OCI-LY7 (cell line): ENCODE data around the gene P3H3. TPM values are rescaled to one million over a fixed set of nuclear protein-coding genes. Genes with fewer than 3 reads are reported as not detected.

Source experiments
- BruUV-seq: library from RNA; stranded (reverse); fragments of 400-500 nt; replicated peaks from 2 replicates; lab custom pipeline; 2021; lab: Mats Ljungman, UMichigan
- CTCF ChIA-PET: fragments of 300-600 bp; sonication (Branson Sonifier 250); formaldehyde crosslinking; loops from one replicate; lab custom pipeline; 2022; ENCODE audit warnings: antibody characterized with exemption; ENCODE audit not compliant: unreplicated experiment; lab: Charles Lee
- POLR2A ChIA-PET: fragments of 300-600 bp; sonication (Branson Sonifier 250); formaldehyde crosslinking; loops from one replicate; lab custom pipeline; 2022; ENCODE audit warnings: antibody characterized with exemption; lab: Charles Lee
- DNase-seq: peaks from one replicate; pipeline ENCODE4 v3.0.0-alpha.2; 2015; ENCODE audit warnings: low spot score
- H2AFZ ChIP-seq: fragments of 200-600 bp; sonication (generic), shearing (Covaris generic); 2 replicates; pipeline ENCODE4 v1.6.1; 2014; ENCODE audit warnings: mild to moderate bottlenecking, antibody characterized with exemption, low read length, moderate library complexity
- H3K27ac ChIP-seq: fragments of 200-600 bp; sonication (generic); 2 replicates; pipeline ENCODE4 v1.5.1; 2014; ENCODE audit warnings: mixed run types, low read depth, mild to moderate bottlenecking, moderate library complexity, low read length, inconsistent platforms; ENCODE audit not compliant: poor library complexity, severe bottlenecking
- H3K36me3 ChIP-seq: fragments of 200-600 bp; sonication (generic); 2 replicates; pipeline ENCODE4 v1.6.1; 2014; ENCODE audit warnings: mild to moderate bottlenecking, antibody characterized with exemption, low read length, moderate library complexity, mixed read lengths; ENCODE audit not compliant: insufficient read depth
- H3K4me1 ChIP-seq: fragments of 200-600 bp; sonication (generic); 2 replicates; pipeline ENCODE4 v1.5.1; 2014; ENCODE audit warnings: mild to moderate bottlenecking, low read length; ENCODE audit not compliant: insufficient read depth, poor library complexity, severe bottlenecking
- H3K4me2 ChIP-seq: fragments of 200-600 bp; sonication (generic); 2 replicates; pipeline ENCODE4 v1.6.1; 2014; ENCODE audit warnings: mild to moderate bottlenecking, low read length
- H3K4me3 ChIP-seq: fragments of 200-600 bp; sonication (generic); 2 replicates; pipeline ENCODE4 v1.5.1; 2014; ENCODE audit warnings: mild to moderate bottlenecking, low read depth, low read length; ENCODE audit not compliant: poor library complexity, severe bottlenecking
- H3K79me2 ChIP-seq: fragments of 200-600 bp; sonication (generic); 2 replicates; pipeline ENCODE4 v1.6.1; 2016; ENCODE audit warnings: low read depth, mild to moderate bottlenecking, low read length, moderate library complexity, mixed read lengths; ENCODE audit not compliant: insufficient read depth
- H3K9me2 ChIP-seq: fragments of 200-600 bp; sonication (generic); 2 replicates; pipeline ENCODE4 v1.6.1; 2016; ENCODE audit warnings: mild to moderate bottlenecking, low read length, mixed read lengths; ENCODE audit not compliant: insufficient read depth
- H3K9me3 ChIP-seq: fragments of 200-600 bp; sonication (generic); 2 replicates; pipeline ENCODE4 v1.6.1; 2014; ENCODE audit warnings: mild to moderate bottlenecking, mixed run types, low read length, mixed read lengths
- H4K20me1 ChIP-seq: fragments of 200-600 bp; sonication (generic); 2 replicates; pipeline ENCODE4 v1.6.1; 2014; ENCODE audit warnings: mild to moderate bottlenecking, antibody characterized with exemption, low read length, moderate library complexity, mixed read lengths; ENCODE audit not compliant: insufficient read depth
- EZH2phosphoT487 ChIP-seq: fragments of 200-600 bp; sonication (generic); IDR thresholded peaks from 2 replicates; pipeline ENCODE4 v1.6.1; 2018; ENCODE audit warnings: low read depth, borderline replicate concordance, mild to moderate bottlenecking, mixed run types, antibody characterized with exemption, low read length, moderate library complexity, mixed read lengths
- intact Hi-C: fragments of 100-400 bp; cut with micrococcal nuclease; formaldehyde crosslinking; loops from one replicate; pipeline ENCODE4 v1.10.0; 2022; ENCODE audit not compliant: unreplicated experiment
- total RNA-seq, 2 experiments: library from RNA; depleted of rRNA in 1 of 2; stranded (reverse); fragments of >200 nt in 1 of 2; shearing (Covaris generic) in 1 of 2; gene quantifications; 2 replicates each; pipeline ENCODE4 v1.2.3, GENCODE V29; 2014 to 2022
- TF ChIP-seq, protein P1 (sequence below): fragments of 200-600 bp; sonication (generic); conservative IDR thresholded peaks from 2 replicates; pipeline ENCODE4 v1.5.1; 2014; ENCODE audit warnings: mild to moderate bottlenecking, antibody characterized with exemption, low read length, moderate library complexity, mixed read lengths

The P3H3 gene
- total RNA-seq, 2 experiments from 2014 or later, result 0.93 to 1.0 TPM

- H3K27ac ChIP-seq, result no peak overlapping the region
- no peaks in the 10 kb centered on the region for H3K36me3 ChIP-seq
- H3K9me2 ChIP-seq, result no peaks in the 10 kb centered on the region
- ChIA-PET POLR2A (no interaction called here), CTCF (no interaction called here)
- no peaks in the 10 kb centered on the region for H3K79me2 ChIP-seq
- no peaks in the 10 kb centered on the region for H3K9me3 ChIP-seq
- H4K20me1 ChIP-seq, result no peaks in the 10 kb centered on the region
- no peak overlapping the region for H2AFZ ChIP-seq
- intact Hi-C loops, result no loop called here
- no peak overlapping the region for H3K4me2 ChIP-seq
- TF ChIP-seq, protein P1, sequence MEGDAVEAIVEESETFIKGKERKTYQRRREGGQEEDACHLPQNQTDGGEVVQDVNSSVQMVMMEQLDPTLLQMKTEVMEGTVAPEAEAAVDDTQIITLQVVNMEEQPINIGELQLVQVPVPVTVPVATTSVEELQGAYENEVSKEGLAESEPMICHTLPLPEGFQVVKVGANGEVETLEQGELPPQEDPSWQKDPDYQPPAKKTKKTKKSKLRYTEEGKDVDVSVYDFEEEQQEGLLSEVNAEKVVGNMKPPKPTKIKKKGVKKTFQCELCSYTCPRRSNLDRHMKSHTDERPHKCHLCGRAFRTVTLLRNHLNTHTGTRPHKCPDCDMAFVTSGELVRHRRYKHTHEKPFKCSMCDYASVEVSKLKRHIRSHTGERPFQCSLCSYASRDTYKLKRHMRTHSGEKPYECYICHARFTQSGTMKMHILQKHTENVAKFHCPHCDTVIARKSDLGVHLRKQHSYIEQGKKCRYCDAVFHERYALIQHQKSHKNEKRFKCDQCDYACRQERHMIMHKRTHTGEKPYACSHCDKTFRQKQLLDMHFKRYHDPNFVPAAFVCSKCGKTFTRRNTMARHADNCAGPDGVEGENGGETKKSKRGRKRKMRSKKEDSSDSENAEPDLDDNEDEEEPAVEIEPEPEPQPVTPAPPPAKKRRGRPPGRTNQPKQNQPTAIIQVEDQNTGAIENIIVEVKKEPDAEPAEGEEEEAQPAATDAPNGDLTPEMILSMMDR, result no peak
- TF ChIP-seq EZH2phosphoT487, result no peak
- DNase-seq, result no peak
- H3K4me3 ChIP-seq, result no peak overlapping the region
- peaks cover 15% of the 10 kb centered on the region for H3K4me1 ChIP-seq
- BruUV-seq, result no TSS peak
These were observed 10.5 kb upstream of the P3H3 start for GRCh38 chr12:6817662-6818157.

DNA sequence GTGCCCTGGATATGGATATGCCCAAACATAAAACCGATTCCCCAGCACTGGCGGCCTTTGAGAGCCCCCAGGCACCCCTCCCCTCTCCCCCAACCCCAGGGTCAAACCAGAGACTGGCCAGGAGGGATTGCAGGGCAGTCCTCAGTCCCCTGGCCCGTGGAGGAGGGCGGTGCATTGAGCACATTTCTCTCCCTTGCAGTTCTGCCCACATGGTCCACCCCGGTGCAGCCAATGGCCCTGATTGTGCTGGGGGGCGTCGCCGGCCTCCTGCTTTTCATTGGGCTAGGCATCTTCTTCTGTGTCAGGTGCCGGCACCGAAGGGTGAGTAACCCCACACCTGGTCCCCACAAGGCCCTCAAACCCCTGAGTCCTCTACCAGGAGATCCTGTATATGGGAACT lies 10.0 kb upstream of the P3H3 start:
- TF ChIP-seq, protein P1, result no peak
- no peak for TF ChIP-seq EZH2phosphoT487
- peaks cover 9% of the 10 kb centered on the region for H3K4me1 ChIP-seq
- H3K27ac ChIP-seq, result no peak overlapping the region
- no peaks in the 10 kb centered on the region for H3K79me2 ChIP-seq
- POLR2A ChIA-PET, result no interaction called here
- intact Hi-C loops, result no loop called here
- CTCF ChIA-PET, result no interaction called here
- no peak overlapping the region for H3K4me2 ChIP-seq
- no peaks in the 10 kb centered on the region for H3K36me3 ChIP-seq
- H2AFZ ChIP-seq, result no peak overlapping the region
- no peak for DNase-seq
- no peaks in the 10 kb centered on the region for H3K9me2 ChIP-seq
- H3K4me3 ChIP-seq, result no peak overlapping the region
- H4K20me1 ChIP-seq, result no peaks in the 10 kb centered on the region
- no peaks in the 10 kb centered on the region for H3K9me3 ChIP-seq
- BruUV-seq, result no TSS peak

DNA sequence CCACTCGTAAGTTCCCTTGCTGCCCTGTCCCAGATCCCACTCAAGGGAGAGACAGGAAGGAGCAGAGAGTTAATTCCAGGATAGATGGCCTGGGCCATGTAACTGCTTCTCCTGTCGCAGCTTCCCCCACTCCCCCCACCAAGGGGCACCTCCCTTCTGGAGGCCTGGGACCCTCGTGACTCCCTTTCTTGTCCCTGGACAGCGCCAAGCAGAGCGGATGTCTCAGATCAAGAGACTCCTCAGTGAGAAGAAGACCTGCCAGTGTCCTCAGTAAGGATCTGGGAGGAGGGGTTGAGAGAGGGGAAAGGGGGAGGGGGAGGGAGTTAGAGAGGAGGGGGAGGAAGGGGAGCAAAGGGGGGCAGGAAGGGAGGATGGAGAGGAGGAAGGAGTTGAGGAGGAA lies 9.6 kb upstream of the P3H3 start:
- no peak for DNase-seq
- H2AFZ ChIP-seq, result no peak overlapping the region
- intact Hi-C loops, result no loop called here
- no peaks in the 10 kb centered on the region for H4K20me1 ChIP-seq
- CTCF ChIA-PET, result no interaction called here
- no peak for TF ChIP-seq EZH2phosphoT487
- TF ChIP-seq, protein P1, result no peak
- no peaks in the 10 kb centered on the region for H3K9me3 ChIP-seq
- no peaks in the 10 kb centered on the region for H3K9me2 ChIP-seq
- peaks cover 6% of the 10 kb centered on the region for H3K4me1 ChIP-seq
- no peaks in the 10 kb centered on the region for H3K36me3 ChIP-seq
- BruUV-seq, result no TSS peak
- H3K4me3 ChIP-seq, result no peak overlapping the region
- POLR2A ChIA-PET, result no interaction called here
- no peak overlapping the region for H3K27ac ChIP-seq
- no peaks in the 10 kb centered on the region for H3K79me2 ChIP-seq
- no peak overlapping the region for H3K4me2 ChIP-seq
